ENCODE data around the gene KIAA0319L. TPM values are rescaled to one million over a fixed set of nuclear protein-coding genes. Genes with fewer than 3 reads are reported as not detected.

KIAA0319L gene
- total RNA-seq, 1 experiment from 2014 or later = 72.0 TPM

- Histone ChIP-seq H3K9me2 (ENCODE audit: insufficient read depth) (no peaks in the 10 kb centered on the region), H3K9me3 (ENCODE audit: insufficient read depth, low read depth) (no peaks in the 10 kb centered on the region), H3K79me2 (ENCODE audit: low read depth) (no peaks in the 10 kb centered on the region), H3K27ac (no peak overlapping the region), H4K20me1 (ENCODE audit: insufficient read depth) (no peaks in the 10 kb centered on the region), H3K27me3 (ENCODE audit: insufficient read depth, low read depth) (no peaks in the 10 kb centered on the region), H3K36me3 (ENCODE audit: low read depth) (0 out of 2 replicates have a peak, but pooled peaks cover 5% of the 10 kb centered on the region), H3K4me1 (replicated peaks; ENCODE audit: insufficient read depth) (no peaks in the 10 kb centered on the region), H2AFZ (no peak overlapping the region), H3F3A (ENCODE audit: insufficient read depth, low read depth) (0 out of 2 replicates have a peak, but pooled peaks cover 7% of the 10 kb centered on the region), H3K4me3 (no peak overlapping the region), H3K4me2 (no peak overlapping the region)
- ChIA-PET POLR2A (ENCODE audit: unreplicated experiment) (no interaction called here), CTCF (no interaction called here)
- no peak for DNase-seq
- intact Hi-C loops (cut with micrococcal nuclease; ENCODE audit: unreplicated experiment) = no loop called here
- no TSS peak for BruUV-seq (replicated peaks)
- no peak for TF ChIP-seq EZH2 (IDR thresholded peaks at IDR 0.05; ENCODE audit: low read depth)
- TF ChIP-seq CTCF (conservative IDR thresholded peaks at IDR 0.05) = no peak
Observed at GRCh38 chr1:35430762-35431161, 126.4 kb downstream of the KIAA0319L start.

GRCh38 chr1:35428360-35428759 is 128.8 kb downstream of the KIAA0319L start:
- Histone ChIP-seq H3F3A (ENCODE audit: insufficient read depth, low read depth) (0 out of 2 replicates have a peak, but pooled peaks cover 7% of the 10 kb centered on the region), H3K9me2 (ENCODE audit: insufficient read depth) (no peaks in the 10 kb centered on the region), H3K79me2 (ENCODE audit: low read depth) (no peaks in the 10 kb centered on the region), H3K4me3 (no peak overlapping the region), H3K36me3 (ENCODE audit: low read depth) (0 out of 2 replicates have a peak, but pooled peaks cover 5% of the 10 kb centered on the region), H3K27me3 (ENCODE audit: insufficient read depth, low read depth) (no peaks in the 10 kb centered on the region), H2AFZ (no peak overlapping the region), H4K20me1 (ENCODE audit: insufficient read depth) (no peaks in the 10 kb centered on the region), H3K4me1 (replicated peaks; ENCODE audit: insufficient read depth) (no peaks in the 10 kb centered on the region), H3K27ac (no peak overlapping the region), H3K4me2 (no peak overlapping the region), H3K9me3 (ENCODE audit: insufficient read depth, low read depth) (no peaks in the 10 kb centered on the region)
- TF ChIP-seq CTCF (conservative IDR thresholded peaks at IDR 0.05) (no peak), EZH2 (IDR thresholded peaks at IDR 0.05; ENCODE audit: low read depth) (no peak)
- no TSS peak for BruUV-seq (replicated peaks)
- ChIA-PET CTCF (no interaction called here), POLR2A (ENCODE audit: unreplicated experiment) (no interaction called here)
- no peak for DNase-seq
- intact Hi-C loops (cut with micrococcal nuclease; ENCODE audit: unreplicated experiment) = no loop called here

- Histone ChIP-seq H3K4me3 (no peak overlapping the region), H3K4me2 (no peak overlapping the region), H3K4me1 (replicated peaks; ENCODE audit: insufficient read depth) (no peaks in the 10 kb centered on the region), H3K9me3 (ENCODE audit: insufficient read depth, low read depth) (no peaks in the 10 kb centered on the region), H3K27me3 (ENCODE audit: insufficient read depth, low read depth) (no peaks in the 10 kb centered on the region), H2AFZ (no peak overlapping the region), H3F3A (ENCODE audit: insufficient read depth, low read depth) (0 out of 2 replicates have a peak, but pooled peaks cover 7% of the 10 kb centered on the region), H3K9me2 (ENCODE audit: insufficient read depth) (no peaks in the 10 kb centered on the region), H3K27ac (no peak overlapping the region), H3K36me3 (ENCODE audit: low read depth) (0 out of 2 replicates have a peak, but pooled peaks cover 5% of the 10 kb centered on the region), H4K20me1 (ENCODE audit: insufficient read depth) (no peaks in the 10 kb centered on the region), H3K79me2 (ENCODE audit: low read depth) (no peaks in the 10 kb centered on the region)
- intact Hi-C loops (cut with micrococcal nuclease; ENCODE audit: unreplicated experiment) = no loop called here
- BruUV-seq (replicated peaks) = no TSS peak
- ChIA-PET CTCF (no interaction called here), POLR2A (ENCODE audit: unreplicated experiment) (no interaction called here)
- no peak for TF ChIP-seq CTCF (conservative IDR thresholded peaks at IDR 0.05)
- TF ChIP-seq EZH2 (IDR thresholded peaks at IDR 0.05; ENCODE audit: low read depth) = no peak
- no peak for DNase-seq
Observed at GRCh38 chr1:35426097-35426586, 131.1 kb downstream of the KIAA0319L start.
